Measurements from ENCODE around the gene SLC13A3. TPM values are rescaled to one million over a fixed set of nuclear protein-coding genes. Genes with fewer than 3 reads are reported as not detected.

SLC13A3 gene
- total RNA-seq, 1 donor from 2014 or later: not detected

DNA sequence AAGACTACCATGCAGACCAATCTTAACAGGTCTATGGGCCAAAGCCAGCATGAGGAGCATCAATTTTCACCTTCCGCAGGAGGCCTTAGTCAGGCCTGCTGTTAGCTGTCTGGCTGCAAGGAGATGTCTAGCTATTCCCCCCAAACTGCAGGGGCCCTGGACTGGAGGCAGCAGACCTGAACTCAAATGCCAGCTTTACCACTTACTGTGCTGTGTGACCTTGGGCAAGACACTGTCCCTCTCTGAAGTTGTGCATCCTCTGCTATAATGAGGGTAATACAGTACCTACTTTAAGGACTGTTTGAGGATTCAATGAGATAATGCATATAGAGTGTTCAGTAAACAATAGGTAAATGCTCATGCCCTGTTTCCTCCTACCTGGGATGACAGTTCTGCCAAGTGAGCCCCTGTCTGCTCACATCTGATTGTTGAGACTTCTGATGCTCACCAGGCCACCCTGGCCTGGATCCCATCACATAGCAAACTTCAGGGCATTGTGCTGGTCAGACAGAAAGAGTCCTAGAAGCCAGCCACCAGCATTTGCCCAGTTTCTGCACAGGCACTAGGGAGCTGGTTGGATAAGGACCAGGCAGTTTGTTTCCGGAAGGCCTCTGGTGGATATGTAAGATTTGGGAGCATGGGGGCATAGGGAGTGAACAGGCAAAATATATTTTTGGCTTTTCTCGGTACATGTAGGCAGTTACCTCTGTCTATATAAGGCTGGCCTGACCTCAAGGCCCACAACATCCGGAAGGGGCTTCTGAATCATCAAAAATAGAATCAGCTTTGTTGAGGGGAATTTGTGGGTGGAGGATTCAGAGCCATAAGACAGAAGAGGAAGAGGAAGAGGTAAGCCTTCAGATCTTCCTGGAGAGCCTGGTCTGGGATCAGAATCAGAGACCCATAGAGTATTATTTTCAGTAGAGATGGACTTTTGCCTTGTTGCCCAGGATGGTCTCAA lies 98.5 kb downstream of the SLC13A3 start:
- peak; percentile 13 for DNase-seq

DNA sequence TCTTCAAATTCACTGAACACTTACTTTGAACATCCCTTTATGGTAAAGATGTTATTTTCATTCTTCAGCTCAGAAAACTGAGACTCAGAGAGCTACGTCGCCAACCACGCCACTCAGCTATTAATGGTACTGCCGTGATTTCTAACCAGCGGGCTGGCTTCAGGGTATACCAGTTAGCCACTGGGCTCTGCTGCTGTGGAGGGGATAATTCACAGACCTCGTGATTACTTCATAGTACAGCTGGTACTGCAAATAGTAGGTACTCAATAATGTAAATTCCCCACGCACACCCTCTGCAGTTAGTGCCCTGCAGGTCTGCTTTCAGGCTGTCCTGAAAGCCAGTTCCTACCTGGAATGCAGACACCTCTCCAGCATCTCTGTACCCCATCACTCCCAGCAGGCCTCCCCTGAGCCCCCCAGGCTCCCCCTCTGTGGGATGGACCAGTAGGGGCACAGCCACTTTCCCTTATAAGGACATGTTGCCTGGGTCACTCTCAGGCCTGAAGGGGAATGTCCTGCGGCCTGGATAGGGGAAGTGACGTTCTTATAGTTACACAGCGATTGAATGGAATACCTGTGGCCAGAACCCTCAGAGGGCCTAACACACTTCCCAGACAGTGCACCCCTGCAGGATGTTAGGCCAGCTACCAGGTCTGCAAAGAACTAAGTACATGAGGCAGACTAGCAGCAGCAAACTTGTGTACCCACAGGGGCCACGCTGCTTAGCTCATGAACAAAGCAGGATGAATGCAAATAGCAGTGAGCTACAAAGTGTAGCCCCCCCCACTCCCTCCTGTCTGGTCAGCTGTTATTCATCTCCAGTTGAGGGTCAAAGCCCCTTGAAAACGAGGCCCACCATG lies 99.5 kb downstream of the SLC13A3 start:
- DNase-seq: no peak

DNA sequence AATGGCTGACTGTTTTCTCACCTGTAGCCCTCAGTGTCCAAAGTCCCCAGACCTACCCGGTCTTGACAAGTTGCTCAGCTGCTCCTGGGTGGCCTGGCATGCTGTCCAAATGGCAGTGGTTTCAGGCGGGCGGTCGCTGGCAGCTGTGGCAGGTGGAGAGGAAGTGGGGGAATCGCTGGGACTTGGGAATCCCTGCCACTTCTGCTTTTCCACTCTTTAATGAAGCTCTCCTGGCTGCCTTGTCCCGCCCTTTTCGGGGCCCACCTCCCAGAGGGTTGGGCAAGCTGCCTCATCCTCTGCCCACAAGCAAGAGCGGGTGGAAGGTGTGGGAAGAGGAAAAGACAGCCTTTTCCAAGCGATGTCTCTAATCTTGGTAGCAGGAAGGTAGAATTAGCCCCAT lies 100.8 kb downstream of the SLC13A3 start, which contains the start of gene OCSTAMP:
Gene OCSTAMP, minus strand, starts transcription at position 194 of the 400 bp plus-strand sequence. Its CDS starts 94 bp downstream, at position 100.
- no peak for DNase-seq

DNA sequence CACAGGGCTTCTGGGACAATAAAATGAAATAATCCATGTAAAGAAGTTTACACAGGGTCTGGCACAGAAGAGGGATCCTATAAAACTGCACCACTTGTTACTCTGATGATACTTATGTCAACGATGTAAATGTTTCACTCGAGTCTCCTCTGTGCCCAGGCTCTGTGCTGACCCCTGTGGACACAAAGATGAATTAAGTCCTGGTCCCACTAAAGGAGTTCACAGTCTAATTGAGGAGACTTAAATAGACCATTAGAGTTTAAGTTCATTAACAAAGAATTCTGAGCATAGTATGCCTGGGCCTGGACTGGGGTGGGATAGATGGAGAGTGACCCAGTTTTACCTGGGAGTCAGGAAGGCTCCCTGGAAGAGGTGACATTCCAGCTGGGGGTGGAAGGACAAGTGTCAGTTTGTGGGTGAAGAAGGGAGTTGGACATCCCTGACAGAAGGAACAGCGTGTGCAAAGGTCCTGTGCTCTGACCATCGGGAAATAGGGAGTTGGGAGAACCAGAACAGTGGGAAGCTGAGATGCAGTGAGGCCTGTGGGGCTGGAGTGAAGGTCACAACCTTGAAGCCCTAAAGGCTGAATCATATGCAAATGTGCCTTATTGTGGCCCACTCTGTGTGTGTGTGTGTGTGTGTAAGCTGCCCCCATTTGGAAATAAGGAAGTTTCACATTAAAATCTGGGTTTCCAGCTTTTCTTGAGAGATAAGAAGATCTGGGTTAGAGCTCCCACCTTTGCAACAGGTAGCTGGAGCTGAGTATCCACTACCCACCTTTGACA lies 101.9 kb downstream of the SLC13A3 start:
- no peak for DNase-seq

DNA sequence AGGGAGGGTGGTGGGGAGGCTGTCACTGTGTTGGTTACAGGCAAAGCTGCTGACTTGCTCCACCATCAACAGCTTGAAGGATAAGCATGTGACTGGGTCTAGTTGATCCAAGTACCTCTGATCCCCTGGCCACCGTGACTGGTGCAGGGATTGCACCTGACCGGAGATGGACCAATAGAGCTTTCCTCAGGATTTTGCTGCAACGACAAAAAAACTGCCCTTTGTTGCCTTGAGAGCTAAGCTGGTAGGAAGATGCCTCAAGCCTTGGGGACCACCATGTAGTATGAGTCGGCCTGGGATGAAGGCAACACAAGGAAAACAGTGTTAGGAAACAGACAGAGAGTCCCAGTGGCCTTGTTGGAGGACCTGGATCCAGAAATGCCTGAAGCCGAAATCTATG lies 102.6 kb downstream of the SLC13A3 start:
- DNase-seq: no peak

GRCh38 chr20:46547995-46548394 lies 103.3 kb downstream of the SLC13A3 start:
- no peak for DNase-seq

GRCh38 chr20:46546936-46547335 lies 104.3 kb downstream of the SLC13A3 start:
- no peak for DNase-seq

GRCh38 chr20:46546298-46546697 lies 105.0 kb downstream of the SLC13A3 start:
- DNase-seq: no peak

GRCh38 chr20:46545827-46546138 lies 105.5 kb downstream of the SLC13A3 start:
- no peak for DNase-seq

- no peak for DNase-seq
These were observed 106.0 kb downstream of the SLC13A3 start for GRCh38 chr20:46545077-46545826.

DNA sequence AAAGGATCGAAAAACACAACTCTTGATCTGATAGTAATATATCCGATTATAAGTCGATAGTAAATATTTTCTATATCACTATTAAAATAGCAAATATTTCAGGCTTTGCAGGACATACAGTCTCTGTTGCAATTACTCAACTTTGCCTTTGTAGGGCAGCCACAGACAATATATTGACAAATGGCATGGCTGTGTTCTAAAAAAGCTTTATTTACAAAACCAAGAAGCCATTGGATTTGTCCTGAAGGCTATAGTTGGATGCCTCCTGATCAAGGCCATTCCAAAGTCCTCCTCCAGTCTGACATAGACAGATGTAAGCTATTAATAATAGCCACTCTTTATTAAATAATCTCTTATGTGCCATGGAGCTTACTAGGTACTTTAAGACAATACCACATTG lies 106.7 kb downstream of the SLC13A3 start:
- peak; percentile 22 for DNase-seq

- DNase-seq: no peak
These were observed 107.3 kb downstream of the SLC13A3 start for GRCh38 chr20:46543959-46544358.

DNA sequence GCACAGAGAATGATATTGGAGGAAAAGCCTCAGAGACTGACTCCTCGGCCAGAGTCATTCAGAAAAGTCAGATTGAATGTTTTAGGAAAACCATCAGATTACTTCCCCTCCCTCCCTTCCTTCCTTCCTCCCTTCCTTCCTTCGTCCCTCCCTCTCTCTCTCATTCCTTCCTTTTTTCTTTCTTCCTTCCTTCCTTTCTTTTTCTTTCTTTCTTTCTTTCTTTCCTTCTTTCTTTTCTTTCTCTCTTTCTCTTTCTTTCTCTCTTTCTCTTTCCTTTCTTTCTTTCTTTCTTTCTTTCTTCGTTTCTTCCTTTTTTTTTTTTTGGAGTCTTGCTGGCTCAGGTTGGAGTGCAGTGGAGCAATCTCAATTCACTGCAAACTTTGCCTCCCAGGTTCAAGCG lies 108.2 kb downstream of the SLC13A3 start:
- DNase-seq: no peak

DNA sequence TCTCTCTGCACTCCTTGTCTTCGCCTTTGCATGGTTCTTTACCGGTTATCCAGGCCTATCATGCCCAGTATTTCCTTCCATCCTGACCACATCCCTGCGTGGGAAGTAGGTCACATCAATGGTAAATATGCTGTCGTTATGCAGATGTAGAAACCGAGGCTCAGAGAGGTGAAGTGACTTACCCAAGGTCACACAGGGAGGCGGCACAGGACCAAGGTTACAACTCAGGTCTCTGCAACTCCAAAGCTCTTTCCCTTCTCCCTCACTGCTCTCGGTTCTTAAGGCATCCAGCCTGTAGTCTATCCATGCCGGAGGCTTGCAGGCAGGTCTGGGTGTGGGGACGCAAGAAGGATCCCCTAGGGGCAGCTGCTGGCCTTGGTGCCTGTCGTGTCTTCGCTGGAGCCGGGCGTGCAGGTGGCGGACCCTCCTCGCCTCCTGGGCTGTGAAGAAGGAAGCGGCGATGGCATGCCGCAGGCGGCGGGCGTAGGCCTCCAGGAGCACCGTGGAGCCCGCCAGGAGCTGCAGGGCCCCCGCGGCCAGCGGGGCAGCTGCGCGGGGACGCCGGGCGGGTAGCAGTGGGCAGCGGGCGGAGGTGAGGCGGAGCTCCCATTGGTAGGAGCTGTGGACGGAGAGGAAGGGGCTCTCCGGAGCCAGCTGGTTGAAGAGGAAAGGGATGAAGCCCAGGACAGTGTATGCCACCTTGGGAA lies 109.9 kb downstream of the SLC13A3 start:
- DNase-seq: no peak

GRCh38 chr20:46539113-46539512 lies 112.1 kb downstream of the SLC13A3 start:
- DNase-seq: no peak

GRCh38 chr20:46530640-46531039 lies 120.6 kb downstream of the SLC13A3 start:
- no peak for DNase-seq

DNA sequence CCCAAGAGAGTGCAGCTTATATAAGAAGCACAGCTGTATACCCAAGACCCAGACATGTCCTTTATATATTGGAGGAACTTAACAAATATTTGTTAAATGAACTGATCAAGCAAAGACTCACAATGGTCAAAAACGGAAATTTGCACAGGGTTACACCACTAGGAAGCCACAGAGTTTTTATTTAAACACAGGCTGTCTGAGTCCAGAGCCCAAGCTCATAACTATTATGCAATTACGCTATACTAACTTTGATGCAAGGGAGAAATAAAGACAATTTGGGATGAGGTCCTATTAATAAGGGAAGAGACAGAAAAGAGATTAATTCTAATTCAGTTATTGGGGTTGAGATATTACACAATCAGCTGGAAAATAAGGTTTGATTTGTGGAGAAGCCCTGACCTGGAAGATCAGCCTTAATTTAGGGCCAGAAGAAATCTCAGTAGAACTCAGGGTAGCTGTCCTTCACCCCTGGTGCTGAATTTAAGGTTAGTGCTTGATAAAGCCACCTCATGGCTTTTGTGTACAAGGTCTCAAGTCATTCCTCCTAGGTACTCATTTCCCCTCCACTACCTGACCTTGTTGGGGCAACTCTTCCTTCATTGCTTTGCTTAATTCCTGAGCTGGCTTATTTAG lies 127.4 kb downstream of the SLC13A3 start:
- DNase-seq: peak; percentile 25

GRCh38 chr20:46523108-46523507 lies 128.2 kb downstream of the SLC13A3 start:
- DNase-seq: no peak

- DNase-seq: peak; percentile 78
These were observed 130.2 kb downstream of the SLC13A3 start for GRCh38 chr20:46520976-46521579.

DNA sequence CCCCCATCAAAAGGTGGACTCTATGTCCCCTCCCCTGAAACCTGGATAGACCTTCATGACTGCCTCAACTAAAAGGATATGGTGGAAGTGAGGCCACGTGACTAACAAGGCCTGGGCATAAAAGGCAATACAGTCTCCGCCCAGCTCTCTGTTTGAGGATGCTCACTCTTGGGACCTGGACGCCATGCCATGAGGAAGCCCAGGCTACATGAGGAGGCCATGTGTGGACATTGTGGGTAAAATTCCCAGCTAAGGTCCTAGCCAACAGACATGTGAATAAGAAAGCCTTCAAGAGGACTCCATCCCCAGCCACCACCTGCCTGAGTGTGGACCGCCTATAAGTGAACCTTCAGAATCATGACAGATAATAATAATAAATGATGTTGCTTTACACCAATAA lies 130.7 kb downstream of the SLC13A3 start:
- DNase-seq: no peak
